ENCODE measurements around the gene SPHK1. TPM values are rescaled to one million over a fixed set of nuclear protein-coding genes. Genes with fewer than 3 reads are reported as not detected.

The SPHK1 gene
- total RNA-seq, 4 donors from 2014 or later, result 17.0 to 37.0 (median 22.8) TPM

GRCh38 chr17:76368545-76368944, 15.9 kb upstream of the SPHK1 start:
- 40 to 84% methylated on average over 1 to 9 of the region's 11 CpGs for WGBS, 2 donors
- intact Hi-C loops (cut with DNase I), result no loop called here

DNA sequence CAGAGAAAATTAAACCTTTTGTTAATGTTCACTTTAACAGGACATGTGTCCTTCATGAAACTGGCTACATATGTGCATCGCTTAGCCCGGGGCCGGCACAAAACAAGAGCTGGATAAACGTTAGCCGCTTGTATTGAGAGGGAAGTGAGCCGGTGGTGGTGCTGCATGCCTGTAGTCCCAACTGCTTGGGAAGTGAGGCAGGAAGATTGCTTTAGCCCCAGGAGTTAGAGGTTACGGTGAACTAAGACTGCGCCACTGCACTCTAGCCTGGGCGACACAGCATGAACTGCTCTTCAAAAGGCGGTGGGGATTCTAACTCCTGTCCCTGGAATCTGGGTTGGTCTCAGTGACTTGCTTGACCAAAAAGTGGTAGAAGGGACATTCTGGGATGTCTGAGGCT, 15.0 kb upstream of the SPHK1 start:
- no peak for TF ChIP-seq CTCF (IDR thresholded peaks at IDR 0.05)
- no peak for TF ChIP-seq POLR2A (IDR thresholded peaks at IDR 0.05)
- Histone ChIP-seq H3K4me1 (peaks cover 0 to 23% (median 19%) of the 10 kb centered on the region in 3 donors), H3K36me3 (no peaks in the 10 kb centered on the region), H3K9me3 (no peaks in the 10 kb centered on the region), H3K27ac (no peak overlapping the region), H3K27me3 (no peaks in the 10 kb centered on the region), H3K4me3 (no peak overlapping the region)
- 83 to 85% methylated on average over 6 to 10 of the region's 10 CpGs for WGBS, 2 donors
- intact Hi-C loops (cut with DNase I), result no loop called here
- no peak for DNase-seq

More at GRCh38 chr17:76368545-76368944, 15.9 kb upstream of the SPHK1 start:
- TF ChIP-seq CTCF (IDR thresholded peaks at IDR 0.05) (no peak), POLR2A (IDR thresholded peaks at IDR 0.05) (no peak)
- no peak overlapping the region for H3K4me3 ChIP-seq
- no peaks in the 10 kb centered on the region for H3K9me3 ChIP-seq
- no peaks in the 10 kb centered on the region for H3K27me3 ChIP-seq
- no peak overlapping the region for H3K27ac ChIP-seq
- no peaks in the 10 kb centered on the region for H3K36me3 ChIP-seq
- DNase-seq, result no peak
- peaks cover 0 to 26% (median 19%) of the 10 kb centered on the region in 3 donors for H3K4me1 ChIP-seq

- H3K27me3 ChIP-seq, result no peaks in the 10 kb centered on the region
- peaks cover 0 to 23% (median 19%) of the 10 kb centered on the region in 3 donors for H3K4me1 ChIP-seq
- 94 to 100% methylated on average over 1 to 7 of the region's 7 CpGs for WGBS, 2 donors
- no peaks in the 10 kb centered on the region for H3K36me3 ChIP-seq
- intact Hi-C loops (cut with DNase I), result no loop called here
- H3K27ac ChIP-seq, result peak overlapping the region in 2 of 4 donors; percentile 34 to 70
- no peak overlapping the region for H3K4me3 ChIP-seq
- no peaks in the 10 kb centered on the region for H3K9me3 ChIP-seq
- TF ChIP-seq POLR2A (IDR thresholded peaks at IDR 0.05) (no peak), CTCF (IDR thresholded peaks at IDR 0.05) (no peak)
- no peak for DNase-seq
Measured at GRCh38 chr17:76369804-76370203, 14.6 kb upstream of the SPHK1 start.

- Histone ChIP-seq H3K4me1 (peaks cover 0 to 23% (median 19%) of the 10 kb centered on the region in 3 donors), H3K9me3 (no peaks in the 10 kb centered on the region), H3K36me3 (no peaks in the 10 kb centered on the region), H3K27me3 (no peaks in the 10 kb centered on the region), H3K4me3 (no peak overlapping the region), H3K27ac (peak overlapping the region; percentile 26 to 70 (median 40))
- TF ChIP-seq CTCF (IDR thresholded peaks at IDR 0.05), result peak in 5 of 6 experiments; percentile 5 to 48 (median 38)
- no peak for TF ChIP-seq POLR2A (IDR thresholded peaks at IDR 0.05)
- intact Hi-C loops (cut with DNase I), result no loop called here
- 28 to 29% methylated on average over 11 of the region's 11 CpGs for WGBS, 2 donors
- DNase-seq, result no peak
Measured at GRCh38 chr17:76370261-76370993, 14.0 kb upstream of the SPHK1 start.

Data from esophagus squamous epithelium (tissue), 5 donors.